ENCODE measurements around the gene DVL2. TPM values are rescaled to one million over a fixed set of nuclear protein-coding genes. Genes with fewer than 3 reads are reported as not detected.

The DVL2 gene
- total RNA-seq, 1 donor from 2014 or later = 46.4 TPM

DNA sequence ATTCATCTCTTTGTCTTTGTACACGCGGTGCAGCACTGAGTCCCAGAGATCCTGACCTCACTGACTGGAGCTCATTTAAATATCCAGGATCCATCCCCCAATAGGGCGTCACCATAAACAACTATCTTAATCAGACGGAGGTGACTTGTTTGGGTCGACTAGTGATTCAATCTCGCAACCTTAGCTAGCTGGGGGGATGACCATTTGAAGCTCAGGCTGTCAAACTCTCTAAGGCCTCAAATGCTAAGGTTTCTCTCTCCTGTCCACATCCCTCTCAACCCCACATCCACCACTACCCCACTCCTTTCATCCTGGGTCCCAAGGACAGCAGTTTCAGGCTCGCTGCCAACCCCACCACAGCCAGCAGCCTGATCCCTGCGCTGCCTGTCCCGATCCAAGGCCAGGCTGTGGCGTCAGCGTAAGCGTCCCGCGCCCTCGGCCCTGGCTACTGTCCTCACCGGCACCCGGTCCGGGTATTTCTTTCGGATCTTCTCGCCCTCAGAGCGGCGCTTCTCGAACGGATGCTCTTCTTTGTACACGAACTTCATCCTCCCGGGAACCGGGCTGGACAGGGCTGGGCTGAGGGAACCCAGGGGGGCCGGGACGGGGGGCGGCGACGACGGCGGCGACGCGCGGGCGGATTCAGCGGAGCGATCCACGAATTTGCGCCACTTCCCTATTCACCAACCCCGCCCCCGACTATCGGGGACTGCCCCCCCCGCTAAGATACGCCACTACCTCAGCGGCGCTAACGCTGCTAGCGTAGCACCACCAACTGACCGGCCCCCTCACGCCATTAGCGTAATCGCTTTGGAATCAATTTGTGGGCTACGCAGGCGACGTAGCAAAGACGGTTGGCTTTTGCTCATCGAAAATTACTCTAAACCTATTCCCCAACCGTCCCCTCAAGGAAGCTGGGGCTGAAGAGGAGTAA, 7.7 kb upstream of the DVL2 start, which contains the start of gene GABARAP:
Gene GABARAP (minus strand): TSS at position 667 of the 934 bp plus-strand sequence. CDS start 119 bp downstream, at position 548.
- intact Hi-C loops (cut with DNase I) = no loop called here
- TF ChIP-seq, protein P1, sequence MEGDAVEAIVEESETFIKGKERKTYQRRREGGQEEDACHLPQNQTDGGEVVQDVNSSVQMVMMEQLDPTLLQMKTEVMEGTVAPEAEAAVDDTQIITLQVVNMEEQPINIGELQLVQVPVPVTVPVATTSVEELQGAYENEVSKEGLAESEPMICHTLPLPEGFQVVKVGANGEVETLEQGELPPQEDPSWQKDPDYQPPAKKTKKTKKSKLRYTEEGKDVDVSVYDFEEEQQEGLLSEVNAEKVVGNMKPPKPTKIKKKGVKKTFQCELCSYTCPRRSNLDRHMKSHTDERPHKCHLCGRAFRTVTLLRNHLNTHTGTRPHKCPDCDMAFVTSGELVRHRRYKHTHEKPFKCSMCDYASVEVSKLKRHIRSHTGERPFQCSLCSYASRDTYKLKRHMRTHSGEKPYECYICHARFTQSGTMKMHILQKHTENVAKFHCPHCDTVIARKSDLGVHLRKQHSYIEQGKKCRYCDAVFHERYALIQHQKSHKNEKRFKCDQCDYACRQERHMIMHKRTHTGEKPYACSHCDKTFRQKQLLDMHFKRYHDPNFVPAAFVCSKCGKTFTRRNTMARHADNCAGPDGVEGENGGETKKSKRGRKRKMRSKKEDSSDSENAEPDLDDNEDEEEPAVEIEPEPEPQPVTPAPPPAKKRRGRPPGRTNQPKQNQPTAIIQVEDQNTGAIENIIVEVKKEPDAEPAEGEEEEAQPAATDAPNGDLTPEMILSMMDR (IDR thresholded peaks at IDR 0.05) = no peak
- H3K4me1 ChIP-seq = peaks cover 35% of the 10 kb centered on the region
- no peaks in the 10 kb centered on the region for H3K9me3 ChIP-seq
- ATAC-seq (peak; percentile 71 to 86), DNase-seq (peak; percentile 94)
- peak within 1 kb of the TSS; percentile 95 for H3K4me3 ChIP-seq
- peaks cover 55% of the 10 kb centered on the region for H3K36me3 ChIP-seq
- H3K27me3 ChIP-seq (ENCODE audit: low read depth) = no peaks in the 10 kb centered on the region
- peak within 1 kb of the TSS; percentile 96 for H3K27ac ChIP-seq

DNA sequence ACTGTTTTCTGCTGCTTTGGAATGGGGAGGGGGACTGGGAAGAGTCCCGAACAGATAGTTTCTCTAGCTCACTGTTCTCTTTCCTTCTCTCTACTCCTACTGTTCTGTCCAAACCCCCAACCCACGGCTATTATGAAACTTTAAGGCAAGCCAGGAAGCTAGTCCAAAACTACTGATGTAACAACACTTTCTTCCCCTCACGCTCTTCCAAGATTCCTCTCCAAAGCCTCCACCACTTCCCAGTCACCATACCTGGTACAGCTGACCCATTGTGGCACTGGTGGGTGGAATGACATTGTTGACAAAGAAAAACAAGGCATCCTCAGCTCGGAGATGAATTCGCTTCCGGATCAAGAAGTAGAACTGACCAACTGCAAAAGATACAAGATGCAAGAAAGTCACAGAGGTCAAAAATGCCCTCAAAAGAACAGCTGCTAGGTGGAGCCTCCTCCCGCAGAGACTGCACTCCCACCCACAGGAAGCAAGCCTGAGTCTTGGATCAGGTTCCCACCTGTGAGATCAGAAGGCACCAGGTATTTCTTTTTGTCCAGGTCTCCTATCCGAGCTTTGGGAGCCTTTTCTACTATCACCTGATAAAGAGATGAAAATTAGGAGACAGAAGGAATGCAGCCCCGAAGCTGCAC, 6.9 kb upstream of the DVL2 start:
- Histone ChIP-seq H3K27ac (peak overlapping the region; percentile 96), H3K9me3 (no peaks in the 10 kb centered on the region)
- ATAC-seq = no peak

DNA sequence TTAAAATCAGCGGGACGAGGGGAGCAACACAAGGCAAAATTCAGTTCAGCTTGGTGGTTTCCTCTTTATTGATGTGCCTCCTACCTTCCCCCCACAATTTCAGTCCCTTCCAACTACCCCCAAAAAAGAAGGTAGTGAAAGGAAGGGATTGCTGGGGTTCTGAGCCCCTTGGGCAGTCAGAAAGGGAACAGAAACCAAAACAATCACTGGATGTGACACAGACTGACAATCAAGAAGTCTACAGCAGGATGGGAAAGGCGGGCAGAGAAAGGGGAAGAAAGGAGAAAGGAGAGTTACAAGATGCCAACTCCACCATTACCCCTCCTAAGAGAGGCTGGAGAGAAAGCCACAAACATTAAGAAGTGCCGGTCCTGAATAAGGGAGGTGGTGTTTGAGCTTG, 6.1 kb upstream of the DVL2 start:
- Histone ChIP-seq H3K4me1 (peaks cover 45% of the 10 kb centered on the region), H3K4me3 (peak overlapping the region; percentile 95), H3K27ac (peak overlapping the region; percentile 96), H3K27me3 (ENCODE audit: low read depth) (no peaks in the 10 kb centered on the region), H3K36me3 (peaks cover 55% of the 10 kb centered on the region), H3K9me3 (no peaks in the 10 kb centered on the region)
- TF ChIP-seq, protein P1 (IDR thresholded peaks at IDR 0.05) = no peak
- no peak for DNase-seq
- no peak for ATAC-seq
- intact Hi-C loops (cut with DNase I) = no loop called here

More for the DNA sequence above, 6.9 kb upstream of the DVL2 start:
- DNase-seq = no peak
- Histone ChIP-seq H3K4me1 (peaks cover 39% of the 10 kb centered on the region), H3K4me3 (peak overlapping the region; percentile 95), H3K27me3 (ENCODE audit: low read depth) (no peaks in the 10 kb centered on the region), H3K36me3 (peaks cover 55% of the 10 kb centered on the region)
- intact Hi-C loops (cut with DNase I) = no loop called here
- TF ChIP-seq, protein P1 (IDR thresholded peaks at IDR 0.05) = no peak

DNA sequence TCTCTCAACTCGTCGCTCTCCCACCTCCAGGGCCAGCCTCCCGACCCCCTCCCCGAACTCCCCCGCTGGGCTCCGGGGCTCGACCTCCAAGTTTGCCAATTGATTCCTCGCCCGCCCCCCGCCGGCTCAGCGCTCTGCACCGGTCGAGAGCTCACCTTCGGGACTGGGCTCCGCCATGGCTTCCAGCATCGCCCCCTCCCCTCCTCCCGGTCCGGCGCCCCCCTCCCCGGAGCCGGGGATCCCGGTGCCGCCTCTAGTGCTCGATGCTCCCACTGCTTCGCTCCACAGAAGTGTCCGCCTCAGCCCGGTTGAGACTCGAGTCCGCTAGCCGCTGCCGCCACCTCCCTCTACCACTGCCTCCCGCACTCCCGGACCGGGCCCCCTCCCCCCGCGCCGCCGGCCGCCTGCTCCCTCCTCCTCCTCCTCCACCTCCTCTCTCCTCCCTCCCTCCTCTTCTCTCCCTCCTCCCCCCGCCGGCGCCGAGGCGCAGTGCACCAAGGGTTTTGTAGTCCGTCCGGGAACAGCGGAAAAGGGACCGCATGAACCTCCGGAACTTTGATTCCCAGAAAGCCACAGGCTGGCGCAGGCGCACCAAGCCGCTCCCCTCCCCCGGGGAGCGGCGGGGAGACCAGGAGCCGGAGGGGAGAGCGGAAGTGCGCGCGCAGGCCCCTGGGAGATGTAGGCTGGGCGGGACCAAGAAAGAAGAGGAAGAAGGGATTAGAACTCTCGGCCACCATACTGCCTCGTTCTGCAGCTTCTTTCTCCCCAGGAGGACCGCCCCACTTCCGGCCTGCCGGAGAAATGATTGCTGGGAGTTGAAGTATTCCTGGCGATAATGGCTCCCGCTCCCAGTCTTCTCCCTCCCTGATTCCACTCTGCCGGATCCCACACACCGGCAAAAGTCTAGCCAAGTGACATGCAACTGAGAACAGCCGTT, 5.0 kb upstream of the DVL2 start, which contains the start of gene PHF23:
Gene PHF23 (minus strand): TSS at position 367 of the 937 bp plus-strand sequence. CDS start 178 bp downstream, at position 189.
- Histone ChIP-seq H3K9me3 (no peaks in the 10 kb centered on the region), H3K4me3 (peak within 1 kb of the TSS; percentile 97), H3K27ac (peak within 1 kb of the TSS; percentile 88), H3K4me1 (peaks cover 53% of the 10 kb centered on the region), H3K36me3 (peaks cover 49% of the 10 kb centered on the region), H3K27me3 (ENCODE audit: low read depth) (no peaks in the 10 kb centered on the region)
- TF ChIP-seq, protein P1 (IDR thresholded peaks at IDR 0.05) = no peak
- ATAC-seq (peak; percentile 79 to 88), DNase-seq (peak; percentile 99)
- intact Hi-C loops (cut with DNase I) = no loop called here
